ENCODE measurements around the gene CDH15.

The CDH15 gene

DNA sequence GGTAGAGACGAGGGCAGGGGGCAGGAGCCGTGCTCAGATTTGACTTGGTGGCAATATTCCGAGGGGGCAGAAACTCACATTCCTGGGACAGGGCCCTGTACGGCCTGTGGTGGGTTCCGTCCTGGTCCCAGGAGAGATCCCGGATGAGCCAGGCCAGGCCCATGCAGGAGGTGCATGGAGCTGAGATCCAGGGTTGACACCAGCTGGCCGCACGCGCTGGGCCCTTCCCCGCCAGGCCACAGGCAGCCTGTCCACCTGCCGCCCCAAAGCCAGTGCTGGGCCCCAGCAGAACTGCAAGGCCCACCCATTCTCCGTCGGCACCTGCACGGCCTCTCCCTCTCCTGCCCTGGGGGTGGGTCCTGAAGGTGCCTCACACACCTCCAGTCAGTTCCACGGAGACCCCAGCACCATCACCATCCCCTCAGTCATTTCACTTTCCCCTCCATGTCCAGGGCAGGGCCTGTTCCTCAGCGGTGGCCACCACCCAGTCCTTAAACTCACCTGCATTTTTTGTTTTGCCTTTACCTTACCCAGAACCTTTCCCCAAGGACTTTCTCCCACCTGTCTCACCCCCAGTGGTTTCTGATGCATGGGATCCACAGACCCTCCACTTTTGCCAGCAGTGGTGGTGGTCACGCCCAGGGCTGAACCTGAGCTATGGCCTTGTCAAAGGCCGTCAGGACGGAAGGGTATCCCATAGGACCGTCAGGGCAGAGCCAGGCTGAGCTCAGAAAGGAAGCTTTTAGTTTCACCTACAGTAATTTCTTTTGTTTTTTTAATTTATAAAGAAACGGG lies 25.1 kb upstream of the CDH15 start:
- H3K36me3 ChIP-seq: no peaks in the 10 kb centered on the region; the same call in 1 of the 2 replicates
- no peaks in the 10 kb centered on the region for H3K27me3 ChIP-seq (ENCODE audit: insufficient read depth, low read depth, severe bottlenecking)
- TF ChIP-seq, protein P1, sequence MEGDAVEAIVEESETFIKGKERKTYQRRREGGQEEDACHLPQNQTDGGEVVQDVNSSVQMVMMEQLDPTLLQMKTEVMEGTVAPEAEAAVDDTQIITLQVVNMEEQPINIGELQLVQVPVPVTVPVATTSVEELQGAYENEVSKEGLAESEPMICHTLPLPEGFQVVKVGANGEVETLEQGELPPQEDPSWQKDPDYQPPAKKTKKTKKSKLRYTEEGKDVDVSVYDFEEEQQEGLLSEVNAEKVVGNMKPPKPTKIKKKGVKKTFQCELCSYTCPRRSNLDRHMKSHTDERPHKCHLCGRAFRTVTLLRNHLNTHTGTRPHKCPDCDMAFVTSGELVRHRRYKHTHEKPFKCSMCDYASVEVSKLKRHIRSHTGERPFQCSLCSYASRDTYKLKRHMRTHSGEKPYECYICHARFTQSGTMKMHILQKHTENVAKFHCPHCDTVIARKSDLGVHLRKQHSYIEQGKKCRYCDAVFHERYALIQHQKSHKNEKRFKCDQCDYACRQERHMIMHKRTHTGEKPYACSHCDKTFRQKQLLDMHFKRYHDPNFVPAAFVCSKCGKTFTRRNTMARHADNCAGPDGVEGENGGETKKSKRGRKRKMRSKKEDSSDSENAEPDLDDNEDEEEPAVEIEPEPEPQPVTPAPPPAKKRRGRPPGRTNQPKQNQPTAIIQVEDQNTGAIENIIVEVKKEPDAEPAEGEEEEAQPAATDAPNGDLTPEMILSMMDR (IDR thresholded peaks at IDR 0.05; ENCODE audit: low read depth, low read length): no peak
- H3K27ac ChIP-seq: no peak overlapping the region
- H3K9me3 ChIP-seq (ENCODE audit: severe bottlenecking): no peaks in the 10 kb centered on the region
- H3K4me3 ChIP-seq (ENCODE audit: low read depth, low read length): no peak overlapping the region
- DNase-seq: no peak

DNA sequence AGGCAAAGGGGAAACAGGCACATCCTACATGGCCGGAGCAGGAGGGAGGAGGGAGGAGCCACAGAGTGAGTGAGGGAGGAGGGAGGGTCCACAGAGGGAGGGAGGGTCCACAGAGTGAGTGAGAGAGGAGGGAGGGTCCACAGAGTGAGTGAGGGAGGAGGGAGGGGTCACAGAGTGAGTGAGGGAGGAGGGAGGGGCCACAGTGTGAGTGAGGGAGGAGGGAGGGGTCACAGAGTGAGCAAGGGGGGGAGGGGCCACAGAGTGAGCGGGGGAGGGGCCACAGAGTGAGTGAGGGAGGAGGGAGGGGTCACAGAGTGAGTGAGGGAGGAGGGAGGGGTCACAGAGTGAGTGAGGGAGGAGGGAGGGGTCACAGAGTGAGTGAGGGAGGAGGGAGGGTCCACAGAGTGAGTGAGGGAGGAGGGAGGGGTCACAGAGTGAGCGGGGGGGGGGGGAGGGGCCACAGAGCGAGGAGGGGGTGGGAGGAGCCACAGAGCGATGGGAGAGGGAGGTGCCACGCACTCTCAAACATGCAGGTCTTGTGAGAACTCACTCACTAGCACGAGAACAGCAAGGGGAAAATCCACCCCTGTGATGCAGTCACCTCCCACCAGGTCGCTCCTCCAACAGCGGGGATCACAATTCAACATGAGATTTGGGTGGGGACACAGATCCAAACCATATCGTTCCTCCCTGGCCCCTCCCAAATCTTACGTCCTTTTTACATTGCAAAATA lies 24.3 kb upstream of the CDH15 start:
- Histone ChIP-seq H3K9me3 (ENCODE audit: severe bottlenecking) (no peaks in the 10 kb centered on the region), H3K36me3 (no peaks in the 10 kb centered on the region; the same call in 1 of the 2 replicates), H3K27me3 (ENCODE audit: insufficient read depth, low read depth, severe bottlenecking) (no peaks in the 10 kb centered on the region), H3K4me3 (ENCODE audit: low read depth, low read length) (no peak overlapping the region), H3K27ac (no peak overlapping the region)
- TF ChIP-seq, protein P1 (IDR thresholded peaks at IDR 0.05; ENCODE audit: low read depth, low read length): no peak
- DNase-seq: no peak

DNA sequence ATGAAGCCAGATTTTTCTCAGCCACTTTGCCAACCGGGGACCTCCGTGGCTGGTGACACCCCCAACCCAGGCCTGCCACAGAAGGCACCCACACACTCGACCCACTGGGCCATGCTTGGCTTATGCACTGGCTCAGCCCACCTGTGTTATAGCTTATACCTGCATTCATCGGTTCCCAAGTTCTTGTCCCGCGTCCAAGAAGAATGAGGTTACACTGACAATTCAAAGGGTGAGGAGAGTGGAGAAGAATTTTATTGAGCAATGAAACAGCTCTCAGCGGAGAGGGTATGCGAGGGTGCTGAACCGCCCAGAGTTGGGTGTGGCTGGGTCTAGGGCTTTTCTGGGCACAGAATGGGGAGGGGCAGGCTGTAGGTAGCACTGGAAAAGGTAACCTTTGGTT lies 22.2 kb upstream of the CDH15 start:
- H3K9me3 ChIP-seq (ENCODE audit: severe bottlenecking): no peaks in the 10 kb centered on the region
- H3K4me3 ChIP-seq (ENCODE audit: low read depth, low read length): no peak overlapping the region
- DNase-seq: no peak
- H3K27ac ChIP-seq: no peak overlapping the region
- H3K27me3 ChIP-seq (ENCODE audit: insufficient read depth, low read depth, severe bottlenecking): no peaks in the 10 kb centered on the region
- H3K36me3 ChIP-seq: no peaks in the 10 kb centered on the region; the same call in 1 of the 2 replicates
- TF ChIP-seq, protein P1 (IDR thresholded peaks at IDR 0.05; ENCODE audit: low read depth, low read length): no peak

GRCh38 chr16:89150090-89150835 lies 21.3 kb upstream of the CDH15 start:
- TF ChIP-seq, protein P1 (IDR thresholded peaks at IDR 0.05; ENCODE audit: low read depth, low read length): no peak
- H3K4me3 ChIP-seq (ENCODE audit: low read depth, low read length): no peak overlapping the region
- no peaks in the 10 kb centered on the region for H3K9me3 ChIP-seq (ENCODE audit: severe bottlenecking)
- no peak overlapping the region for H3K27ac ChIP-seq
- H3K36me3 ChIP-seq: no peaks in the 10 kb centered on the region; the same call in 1 of the 2 replicates
- no peaks in the 10 kb centered on the region for H3K27me3 ChIP-seq (ENCODE audit: insufficient read depth, low read depth, severe bottlenecking)
- DNase-seq: no peak

DNA sequence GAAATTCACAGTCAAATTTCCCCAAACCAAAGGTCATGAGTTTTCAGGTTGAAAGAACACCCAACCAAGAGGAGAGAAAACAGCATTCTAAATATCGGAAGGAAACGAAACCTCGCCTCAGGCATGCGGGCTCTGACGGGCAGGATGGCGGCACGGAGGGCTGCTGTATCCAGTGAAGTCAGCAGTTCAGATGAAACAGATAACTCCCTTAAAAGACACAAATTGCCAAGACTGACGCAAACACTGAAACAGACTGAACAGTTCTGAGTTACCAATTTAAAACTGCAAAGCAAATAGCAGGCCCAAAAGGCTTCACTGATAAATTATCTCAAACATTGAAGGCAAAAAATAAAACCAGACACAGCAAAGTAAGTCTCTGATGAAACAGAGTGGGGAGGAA lies 20.6 kb upstream of the CDH15 start:
- Histone ChIP-seq H3K27ac (no peak overlapping the region), H3K27me3 (ENCODE audit: insufficient read depth, low read depth, severe bottlenecking) (no peaks in the 10 kb centered on the region), H3K4me3 (ENCODE audit: low read depth, low read length) (no peak overlapping the region), H3K36me3 (no peaks in the 10 kb centered on the region; the same call in 1 of the 2 replicates), H3K9me3 (ENCODE audit: severe bottlenecking) (no peaks in the 10 kb centered on the region)
- TF ChIP-seq, protein P1 (IDR thresholded peaks at IDR 0.05; ENCODE audit: low read depth, low read length): no peak
- DNase-seq: no peak
